Mesothelial cell of epicardium (in vitro differentiated cells): ENCODE results near the gene ADARB2. TPM values are rescaled to one million over a fixed set of nuclear protein-coding genes. Genes with fewer than 3 reads are reported as not detected.

Experiments
- DNase-seq, 2 experiments: peaks; one replicate each; pipeline ENCODE4 v3.0.0; 2021; ENCODE audit warnings: low spot score in 2 of 2; ENCODE audit not compliant: unreplicated experiment in 2 of 2
- H3K27ac Mint-ChIP-seq: 2 replicates; pipeline ENCODE4 v1.8.0; 2021; ENCODE audit warnings: mixed read lengths
- H3K27me3 Mint-ChIP-seq: 2 replicates; pipeline ENCODE4 v1.8.0; 2021; ENCODE audit warnings: low read depth, mixed read lengths
- H3K36me3 Mint-ChIP-seq: 2 replicates; pipeline ENCODE4 v1.8.0; 2021; ENCODE audit warnings: mixed read lengths
- H3K4me1 Mint-ChIP-seq: 2 replicates; pipeline ENCODE4 v1.8.0; 2021; ENCODE audit warnings: mixed read lengths
- H3K4me3 Mint-ChIP-seq: 2 replicates; pipeline ENCODE4 v1.8.0; 2021; ENCODE audit warnings: mild to moderate bottlenecking, moderate library complexity, mixed read lengths
- H3K9me3 Mint-ChIP-seq: 2 replicates; pipeline ENCODE4 v1.8.0; 2021; ENCODE audit warnings: mixed read lengths
- CTCF ChIP-seq: fragments of 200-600 bp; sonication (generic); IDR thresholded peaks from one replicate; pipeline ENCODE4 v1.5.0; 2021; ENCODE audit warnings: antibody characterized with exemption; ENCODE audit not compliant: unreplicated experiment
- total RNA-seq: library from RNA; stranded (reverse); gene quantifications from 3 replicates; pipeline ENCODE4 v1.2.1, GENCODE V29; 2021

Gene ADARB2
- total RNA-seq, 1 donor from 2014 or later = 0.38 TPM

GRCh38 chr10:1426786-1427185, 310.5 kb downstream of the ADARB2 start:
- H3K27me3 Mint-ChIP-seq = peaks cover 33% of the 10 kb centered on the region
- no peaks in the 10 kb centered on the region for H3K4me1 Mint-ChIP-seq
- peaks cover 5% of the 10 kb centered on the region for H3K9me3 Mint-ChIP-seq
- H3K36me3 Mint-ChIP-seq = no peaks in the 10 kb centered on the region
- no peak overlapping the region for H3K27ac Mint-ChIP-seq
- TF ChIP-seq CTCF = no peak
- no peak for DNase-seq
- H3K4me3 Mint-ChIP-seq = no peak overlapping the region

- no peak for DNase-seq
- H3K4me3 Mint-ChIP-seq = no peak overlapping the region
These were observed 311.4 kb downstream of the ADARB2 start for GRCh38 chr10:1425879-1426278.

GRCh38 chr10:1424648-1425047, 312.7 kb downstream of the ADARB2 start:
- H3K4me3 Mint-ChIP-seq = no peak overlapping the region
- H3K36me3 Mint-ChIP-seq = no peaks in the 10 kb centered on the region
- H3K4me1 Mint-ChIP-seq = peaks cover 9% of the 10 kb centered on the region
- H3K27me3 Mint-ChIP-seq = peaks cover 55% of the 10 kb centered on the region
- no peaks in the 10 kb centered on the region for H3K9me3 Mint-ChIP-seq
- H3K27ac Mint-ChIP-seq = no peak overlapping the region
- no peak for DNase-seq
- no peak for TF ChIP-seq CTCF

More at GRCh38 chr10:1425879-1426278, 311.4 kb downstream of the ADARB2 start:
- Mint-ChIP-seq H3K27me3 (peaks cover 42% of the 10 kb centered on the region), H3K4me1 (peaks cover under 1% of the 10 kb centered on the region), H3K9me3 (peaks cover 5% of the 10 kb centered on the region), H3K27ac (no peak overlapping the region), H3K36me3 (no peaks in the 10 kb centered on the region)
- no peak for TF ChIP-seq CTCF

- no peak for DNase-seq
- Mint-ChIP-seq H3K36me3 (no peaks in the 10 kb centered on the region), H3K4me1 (peaks cover 9% of the 10 kb centered on the region), H3K4me3 (no peak overlapping the region), H3K27ac (no peak overlapping the region), H3K9me3 (no peaks in the 10 kb centered on the region), H3K27me3 (peaks cover 62% of the 10 kb centered on the region)
- TF ChIP-seq CTCF = no peak
These were observed 313.6 kb downstream of the ADARB2 start for GRCh38 chr10:1423676-1424253.

- DNase-seq = no peak
- H3K36me3 Mint-ChIP-seq = no peaks in the 10 kb centered on the region
- H3K9me3 Mint-ChIP-seq = no peaks in the 10 kb centered on the region
- TF ChIP-seq CTCF = no peak
- H3K4me1 Mint-ChIP-seq = peaks cover 9% of the 10 kb centered on the region
- no peak overlapping the region for H3K27ac Mint-ChIP-seq
- peaks cover 74% of the 10 kb centered on the region for H3K27me3 Mint-ChIP-seq
- H3K4me3 Mint-ChIP-seq = no peak overlapping the region
These were observed 315.1 kb downstream of the ADARB2 start for GRCh38 chr10:1422275-1422674.
